Testis (tissue), 3 donors: ENCODE results near the gene MAPK11. TPM values are rescaled to one million over a fixed set of nuclear protein-coding genes. Genes with fewer than 3 reads are reported as not detected.

ENCODE experiments used
- DNase-seq: peaks from one replicate; pipeline ENCODE4 v3.0.0-alpha.2; 2019
- H3K27ac ChIP-seq, 2 donors: fragments of 200-600 bp; sonication (generic); one replicate each; pipeline ENCODE4 v1.5.1; 2019
- H3K27me3 ChIP-seq: fragments of 200-600 bp; sonication (generic); one replicate; pipeline ENCODE4 v1.5.1; 2019
- H3K36me3 ChIP-seq: fragments of 200-600 bp; sonication (generic); one replicate; pipeline ENCODE4 v1.5.1; 2017; ENCODE audit warnings: low read depth; ENCODE audit errors: missing control alignments
- H3K4me1 ChIP-seq: fragments of 200-600 bp; sonication (generic); one replicate; pipeline ENCODE4 v1.5.1; 2019
- H3K4me3 ChIP-seq, 2 donors: fragments of 200-600 bp; sonication (generic); one replicate each; pipeline ENCODE4 v1.5.1; 2017 to 2019
- H3K9me3 ChIP-seq: fragments of 200-600 bp; sonication (generic); one replicate; pipeline ENCODE4 v1.5.1; 2017
- CTCF ChIP-seq, 3 experiments: fragments of 450-650 bp in 2 of 3; fragments of 200-600 bp in 1 of 3; sonication (generic) in 1 of 3; IDR thresholded peaks; one replicate each; pipeline ENCODE4 v1.5.1; 2016 to 2019; ENCODE audit warnings: antibody characterized with exemption in 3 of 3, mild to moderate bottlenecking in 2 of 3, moderate library complexity in 1 of 3
- POLR2A ChIP-seq: fragments of 450-650 bp; IDR thresholded peaks from one replicate; pipeline ENCODE4 v1.6.1; 2017; ENCODE audit warnings: antibody characterized with exemption, mild to moderate bottlenecking, moderate library complexity
- WGBS, 2 donors: methylation state at CpG; one replicate each; pipeline ENCODE4 v1.1.5; 2018; 5-methylcytosine and 5-hydroxymethylcytosine counted together
- intact Hi-C: fragments of 100-400 bp; cut with DNase I; formaldehyde crosslinking; loops from one replicate; pipeline ENCODE4 v1.15.1; 2023; ENCODE audit warnings: low total_unique reads
- polyA plus RNA-seq: library from polyadenylated mRNA; stranded (reverse); fragments of 350-450 nt; fragmentation: Illumina TruSeq; extraction: RNeasy Lipid Tissue Mini Kit (QIAGEN cat#74804); gene quantifications from one replicate; pipeline ENCODE4 v1.2.3, GENCODE V29; 2014; ENCODE audit warnings: low read depth, low replicate concordance; ENCODE audit not compliant: insufficient read depth
- total RNA-seq, 2 donors: library from RNA; depleted of rRNA; stranded (reverse); fragments of >200 nt; gene quantifications; one replicate each; pipeline ENCODE4 v1.2.3, GENCODE V29; 2016

Gene MAPK11
- total and polyA plus RNA-seq, 3 donors from 2014 or later: 6.4 to 10.7 (median 8.3) TPM

DNA sequence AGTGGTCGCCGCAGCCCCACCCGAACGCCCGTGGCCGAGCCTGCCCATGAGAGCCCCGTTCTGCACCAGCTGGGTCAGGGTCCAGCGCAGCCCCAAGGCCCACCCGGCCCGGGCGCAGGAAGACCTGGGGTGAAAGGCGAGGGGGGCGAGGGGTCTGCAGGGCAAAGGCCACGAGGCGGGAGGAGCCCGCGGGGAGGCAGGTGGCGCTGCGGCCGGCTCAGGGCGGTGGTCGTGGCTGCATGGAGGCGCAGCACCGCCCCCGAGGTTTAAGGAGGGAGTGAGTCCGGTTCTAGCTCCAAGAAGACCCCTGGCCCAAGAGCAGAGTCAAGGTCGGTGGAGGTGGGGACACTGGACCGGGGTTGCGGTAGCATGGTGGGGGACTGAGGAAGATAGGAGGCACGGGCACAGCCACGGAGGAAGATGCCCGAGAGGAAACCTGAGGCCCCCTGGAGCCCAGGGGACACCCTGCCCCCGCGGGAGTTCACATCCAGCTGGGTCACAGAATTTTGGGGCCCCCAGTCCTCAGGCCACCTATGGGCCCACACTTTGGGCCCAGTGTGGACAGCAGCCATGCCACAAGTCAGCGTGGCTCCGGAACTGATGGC lies 18.6 kb downstream of the MAPK11 start:
- Histone ChIP-seq H3K4me3 (peak overlapping the region; percentile 62 to 69), H3K4me1 (peaks cover 11% of the 10 kb centered on the region), H3K27me3 (no peaks in the 10 kb centered on the region), H3K36me3 (no peaks in the 10 kb centered on the region), H3K27ac (peak overlapping the region; percentile 37 to 71), H3K9me3 (no peaks in the 10 kb centered on the region)
- WGBS, 2 donors: 8 to 26% methylated on average over 10 to 36 of the region's 36 CpGs
- intact Hi-C loops: no loop called here
- TF ChIP-seq CTCF (IDR thresholded peaks at IDR 0.05): no peak
- no peak for TF ChIP-seq POLR2A
- DNase-seq: no peak

DNA sequence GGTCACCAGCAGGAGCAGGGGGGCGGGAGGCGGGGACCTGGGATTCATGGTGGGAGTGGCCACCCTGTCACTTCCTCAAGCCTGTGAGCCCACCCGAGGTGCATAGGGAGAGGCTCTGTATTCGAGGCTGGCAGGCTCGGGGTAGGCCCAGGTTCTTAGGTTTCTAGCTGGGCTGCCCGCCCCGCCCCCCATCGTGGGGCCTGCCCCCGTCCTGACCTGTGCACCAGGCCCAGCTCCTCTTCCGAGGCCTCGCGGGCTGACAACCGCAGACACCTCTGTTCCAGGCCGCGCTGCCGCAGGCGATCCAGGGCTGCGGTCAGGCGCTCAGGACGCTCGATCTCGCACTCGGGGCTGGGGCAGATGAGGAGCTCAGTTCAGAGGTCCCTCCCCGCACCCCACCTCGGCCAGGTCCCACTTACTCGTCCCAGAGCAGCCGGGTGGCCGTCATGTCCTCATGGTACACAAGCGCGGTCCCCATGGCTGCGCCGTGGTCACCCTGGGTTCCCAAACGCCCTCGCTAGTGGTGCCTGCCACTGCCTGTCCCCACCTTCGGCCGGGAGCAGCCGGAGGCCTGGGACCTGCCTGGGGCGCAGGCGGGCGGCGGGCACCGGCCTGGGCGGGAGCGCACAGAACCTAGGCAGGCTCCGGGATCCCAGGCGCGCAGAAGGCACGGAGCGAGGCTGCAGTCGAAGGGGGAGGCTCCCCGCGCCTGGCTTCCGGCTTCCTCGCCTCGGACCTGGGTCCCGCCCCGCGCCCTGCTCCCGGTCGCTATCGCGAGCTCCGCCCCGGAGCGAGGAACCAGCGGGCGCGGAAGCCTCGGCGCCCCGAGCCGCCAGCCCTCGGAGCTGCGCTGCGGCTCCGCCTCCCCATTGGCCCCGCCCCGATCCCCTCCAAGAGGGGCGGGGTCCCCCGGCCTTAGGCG lies 19.4 kb downstream of the MAPK11 start, which contains the start of gene HDAC10:
TSS of gene HDAC10 (minus strand) at position 711 of the 922 bp plus-strand sequence. CDS start at position 478, 233 bp downstream.
- Histone ChIP-seq H3K4me3 (peak within 1 kb of the TSS; percentile 62 to 69), H3K9me3 (no peaks in the 10 kb centered on the region), H3K27me3 (no peaks in the 10 kb centered on the region), H3K27ac (peak within 1 kb of the TSS; percentile 37 to 71), H3K4me1 (peaks cover 14% of the 10 kb centered on the region), H3K36me3 (no peaks in the 10 kb centered on the region)
- peak; percentile 80 for DNase-seq
- 2 to 3% methylated on average over 13 to 63 of the region's 81 CpGs for WGBS, 2 donors
- intact Hi-C loops: no loop called here
- TF ChIP-seq POLR2A (no peak), CTCF (IDR thresholded peaks at IDR 0.05) (no peak)

DNA sequence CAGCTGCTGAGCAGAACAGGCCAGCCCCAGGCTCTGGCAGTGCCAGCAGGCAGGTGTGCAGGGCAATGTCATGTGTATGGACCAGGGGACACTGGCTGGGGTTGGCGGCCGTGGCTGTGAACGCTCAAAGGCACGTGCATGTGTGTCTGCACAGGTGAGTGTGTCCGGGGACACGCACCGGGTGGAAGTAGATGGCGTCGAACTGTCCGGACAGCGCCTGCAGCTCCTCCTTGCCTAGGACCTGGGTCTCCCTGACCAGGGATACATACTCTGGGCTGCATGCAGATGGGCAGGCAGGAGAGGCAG lies 20.0 kb downstream of the MAPK11 start:
- Histone ChIP-seq H3K9me3 (no peaks in the 10 kb centered on the region), H3K4me3 (peak overlapping the region in 1 of 2 donors; percentile 69), H3K27me3 (no peaks in the 10 kb centered on the region), H3K4me1 (peaks cover 19% of the 10 kb centered on the region), H3K36me3 (no peaks in the 10 kb centered on the region), H3K27ac (no peak overlapping the region)
- WGBS, 2 donors: 79 to 90% methylated on average over 4 to 11 of the region's 11 CpGs
- intact Hi-C loops: no loop called here
- no peak for DNase-seq
- TF ChIP-seq CTCF (IDR thresholded peaks at IDR 0.05) (no peak), POLR2A (no peak)

DNA sequence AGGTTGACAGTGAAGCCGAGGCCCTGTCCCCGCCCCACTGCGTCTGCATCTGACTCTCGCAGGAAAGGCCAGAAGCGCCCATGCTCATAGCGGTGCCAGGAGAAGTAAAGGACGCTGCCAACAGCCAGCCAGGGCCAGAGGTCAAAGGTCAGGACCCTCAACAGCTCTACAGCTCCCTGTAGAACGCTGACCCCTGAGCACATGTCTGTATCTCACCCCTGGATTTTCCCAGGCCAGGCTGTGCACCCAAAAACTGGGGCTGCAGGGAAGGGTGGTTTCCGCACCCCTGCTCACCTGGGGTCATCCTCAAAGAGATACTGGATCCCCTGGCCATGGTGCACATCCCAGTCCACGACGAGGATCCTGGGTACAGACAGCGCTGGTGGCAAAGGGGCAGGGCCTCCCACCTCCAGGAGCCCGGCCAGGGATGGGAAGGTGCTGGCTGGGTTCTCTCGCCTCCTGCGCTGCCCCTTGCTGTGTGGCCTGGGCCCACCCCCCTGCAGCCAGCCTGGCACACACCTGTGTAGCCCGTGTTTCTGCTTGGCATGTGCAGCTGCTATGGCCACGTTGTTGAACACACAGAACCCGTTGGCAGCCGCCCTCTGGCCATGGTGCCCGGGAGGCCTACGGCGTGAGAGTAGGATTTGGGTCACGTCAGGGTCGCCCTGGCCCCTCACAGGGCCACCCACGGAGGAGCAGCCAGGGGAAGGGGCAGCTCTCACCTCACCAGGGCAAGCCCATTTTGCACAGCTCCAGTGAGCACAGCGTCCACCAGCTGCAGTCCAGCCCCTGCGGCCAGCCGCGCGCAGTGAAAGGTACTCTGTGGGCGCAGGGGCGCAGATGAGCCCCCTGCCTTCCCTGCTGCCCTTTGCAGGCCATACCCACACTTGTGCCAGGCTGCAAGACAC lies 20.6 kb downstream of the MAPK11 start:
- Histone ChIP-seq H3K27ac (no peak overlapping the region), H3K4me1 (peaks cover 19% of the 10 kb centered on the region), H3K4me3 (no peak overlapping the region), H3K27me3 (no peaks in the 10 kb centered on the region), H3K9me3 (no peaks in the 10 kb centered on the region), H3K36me3 (no peaks in the 10 kb centered on the region)
- TF ChIP-seq CTCF (IDR thresholded peaks at IDR 0.05): no peak
- TF ChIP-seq POLR2A: no peak
- intact Hi-C loops: no loop called here
- WGBS, 2 donors: 84 to 89% methylated on average over 16 to 32 of the region's 32 CpGs
- no peak for DNase-seq
